ENCODE measurements around the gene BCAT1. TPM values are rescaled to one million over a fixed set of nuclear protein-coding genes. Genes with fewer than 3 reads are reported as not detected.
"Not testable (repeated sequence)": the region's sequence is repeated elsewhere in the genome, so short reads cannot be mapped to it uniquely, and the experiment has no call there.

BCAT1 gene
- total RNA-seq, 1 donor from 2014 or later = 5.8 TPM

- intact Hi-C loops (cut with DNase I) = no loop called here
- DNase-seq (ENCODE audit: missing footprints) (no peak), ATAC-seq (no peak)
These were observed 11.2 kb downstream of the BCAT1 start for GRCh38 chr12:24937553-24938244.

GRCh38 chr12:24933694-24934407, 15.1 kb downstream of the BCAT1 start:
- ATAC-seq = no peak
- no peak for DNase-seq (ENCODE audit: missing footprints)
- intact Hi-C loops (cut with DNase I) = no loop called here

DNA sequence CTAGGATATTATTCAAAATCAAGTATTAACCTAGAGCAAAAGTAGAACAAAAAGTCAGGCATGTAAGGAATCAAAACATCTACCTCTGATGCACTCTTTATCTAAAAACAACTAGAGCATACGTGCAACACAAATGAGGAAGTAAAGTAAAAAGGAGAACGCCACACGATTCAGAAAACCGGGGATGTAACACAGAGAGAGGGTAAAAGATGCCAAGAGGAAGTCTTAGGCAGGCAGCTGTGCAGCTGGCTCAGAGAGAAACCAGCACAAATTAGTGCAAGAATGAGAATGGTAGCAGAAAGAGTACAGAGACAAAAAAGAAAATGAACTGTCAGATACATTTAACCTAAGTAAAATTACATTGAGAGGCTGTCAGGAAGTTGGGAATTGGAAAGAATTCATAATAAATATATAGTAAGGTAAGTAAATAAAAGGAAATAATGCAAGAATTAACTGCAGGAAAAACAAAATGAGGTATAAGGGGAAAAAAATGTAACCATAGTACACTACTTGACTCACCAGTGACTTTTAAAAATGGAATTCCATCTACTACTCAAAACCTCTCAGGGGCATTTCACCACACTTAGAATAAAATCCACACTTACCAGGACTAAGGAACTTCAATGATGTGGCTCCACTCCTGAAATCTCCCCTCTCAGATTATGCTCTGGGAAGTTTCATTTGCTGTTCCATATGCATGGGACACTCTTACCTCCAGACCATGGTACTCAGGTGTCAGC, 17.1 kb downstream of the BCAT1 start:
- DNase-seq (ENCODE audit: missing footprints) (no peak), ATAC-seq (no peak)
- intact Hi-C loops (cut with DNase I) = no loop called here

DNA sequence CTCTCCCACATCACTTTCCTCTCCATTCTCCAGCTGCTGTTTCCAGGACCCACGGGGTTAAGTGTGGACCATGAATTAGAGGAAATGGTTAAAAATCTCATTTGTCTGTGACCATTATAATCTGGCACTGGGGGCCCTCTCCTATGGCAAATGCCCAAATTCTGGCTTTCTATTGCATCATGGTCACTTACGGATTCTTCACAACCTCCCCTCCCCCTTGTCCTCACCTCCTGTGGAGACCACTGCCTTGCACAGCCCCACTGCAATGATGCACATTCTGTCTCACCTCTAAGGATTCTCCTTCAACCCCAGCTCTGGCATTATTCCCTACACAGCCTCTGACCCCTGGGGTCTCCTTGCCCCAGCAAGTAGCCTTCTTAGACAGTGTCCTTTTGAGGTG, 18.9 kb downstream of the BCAT1 start:
- DNase-seq (ENCODE audit: missing footprints) (no peak), ATAC-seq (no peak)
- intact Hi-C loops (cut with DNase I) = no loop called here

- intact Hi-C loops (cut with DNase I) = not testable (repeated sequence)
These were observed 20.2 kb downstream of the BCAT1 start for GRCh38 chr12:24928533-24929306.

GRCh38 chr12:24928131-24928530, 20.8 kb downstream of the BCAT1 start:
- no peak for ATAC-seq
- intact Hi-C loops (cut with DNase I) = no loop called here
- DNase-seq (ENCODE audit: missing footprints) = no peak

More at GRCh38 chr12:24928533-24929306, 20.2 kb downstream of the BCAT1 start:
- DNase-seq (ENCODE audit: missing footprints); ATAC-seq: not testable (repeated sequence)

DNA sequence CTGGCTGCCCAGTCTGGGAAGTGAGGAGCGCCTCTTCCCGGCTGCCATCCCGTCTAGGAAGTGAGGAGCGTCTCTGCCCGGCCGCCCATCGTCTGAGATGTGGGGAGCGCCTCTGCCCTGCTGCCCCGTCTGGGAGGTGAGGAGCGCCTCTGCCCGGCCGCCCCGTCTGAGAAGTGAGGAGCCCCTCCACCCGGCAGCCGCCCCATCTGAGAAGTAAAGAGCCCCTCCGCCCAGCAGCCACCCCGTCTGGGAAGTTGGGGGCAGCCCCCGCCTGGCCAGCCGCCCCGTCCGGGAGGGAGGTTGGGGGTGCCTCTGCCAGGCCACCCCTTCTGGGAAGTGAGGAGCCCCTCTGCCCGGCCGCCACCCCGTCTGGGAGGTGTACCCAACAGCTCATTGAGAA, 22.8 kb downstream of the BCAT1 start:
- DNase-seq (ENCODE audit: missing footprints); intact Hi-C loops (cut with DNase I); ATAC-seq: not testable (repeated sequence)

- intact Hi-C loops (cut with DNase I) = no loop called here
- DNase-seq (ENCODE audit: missing footprints) = peak; percentile 40
- no peak for ATAC-seq
These were observed 26.8 kb downstream of the BCAT1 start for GRCh38 chr12:24922090-24922489.

GRCh38 chr12:24921251-24922038, 27.5 kb downstream of the BCAT1 start:
- intact Hi-C loops (cut with DNase I) = no loop called here
- ATAC-seq (no peak), DNase-seq (ENCODE audit: missing footprints) (no peak)

GRCh38 chr12:24920141-24920540, 28.8 kb downstream of the BCAT1 start:
- intact Hi-C loops (cut with DNase I) = no loop called here
- ATAC-seq (no peak), DNase-seq (ENCODE audit: missing footprints) (no peak)

DNA sequence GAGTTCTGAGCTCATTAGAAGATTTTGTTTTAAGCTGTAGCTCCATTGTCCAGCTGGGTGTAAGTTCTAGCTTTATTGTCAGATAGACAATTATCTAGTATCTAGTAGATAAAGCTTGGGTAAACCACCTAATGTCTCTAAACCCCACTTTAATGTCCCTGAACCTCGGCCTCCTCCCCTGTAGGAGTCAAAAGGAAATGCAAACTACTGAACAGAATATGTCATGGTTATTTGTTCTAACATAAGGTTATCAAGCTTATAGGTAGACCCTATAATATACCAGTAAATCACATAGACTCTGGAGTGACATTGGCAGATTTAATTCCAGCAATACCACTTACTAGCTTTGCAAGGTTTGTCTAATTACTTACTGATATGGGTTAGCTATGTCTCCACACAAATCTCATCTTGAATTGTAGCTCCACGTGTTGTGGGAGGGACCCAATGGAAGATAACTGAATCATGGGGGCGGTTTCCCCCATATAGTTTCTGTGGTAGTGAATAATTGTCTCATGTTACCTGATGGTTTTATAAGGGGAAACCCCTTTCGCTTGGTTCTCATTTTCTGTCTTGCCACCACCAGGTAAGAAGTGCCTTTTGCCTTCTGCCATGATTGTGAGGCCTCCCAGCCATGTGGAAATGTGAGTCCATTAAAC, 29.4 kb downstream of the BCAT1 start:
- intact Hi-C loops (cut with DNase I) = no loop called here
- no peak for ATAC-seq
- DNase-seq (ENCODE audit: missing footprints) = no peak

DNA sequence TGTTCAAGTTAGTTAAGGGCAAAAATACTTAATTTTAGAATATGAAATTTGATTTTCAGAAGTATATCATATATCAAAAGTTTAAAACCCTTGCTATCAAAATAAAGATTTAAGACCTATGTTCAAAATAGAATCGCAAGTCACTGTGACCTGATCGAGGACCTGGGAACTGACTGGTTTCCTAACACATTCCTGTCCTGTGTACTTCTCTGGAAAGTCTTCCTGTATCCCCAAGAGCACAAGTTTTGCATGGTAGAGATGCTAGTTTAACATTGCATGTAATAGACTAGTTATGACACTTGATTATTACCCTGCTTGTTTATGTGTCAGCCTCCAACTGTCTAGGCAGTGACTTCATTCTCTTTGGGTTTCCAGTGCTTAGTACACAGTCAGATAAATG, 30.3 kb downstream of the BCAT1 start:
- DNase-seq (ENCODE audit: missing footprints) (no peak), ATAC-seq (no peak)
- intact Hi-C loops (cut with DNase I) = no loop called here

DNA sequence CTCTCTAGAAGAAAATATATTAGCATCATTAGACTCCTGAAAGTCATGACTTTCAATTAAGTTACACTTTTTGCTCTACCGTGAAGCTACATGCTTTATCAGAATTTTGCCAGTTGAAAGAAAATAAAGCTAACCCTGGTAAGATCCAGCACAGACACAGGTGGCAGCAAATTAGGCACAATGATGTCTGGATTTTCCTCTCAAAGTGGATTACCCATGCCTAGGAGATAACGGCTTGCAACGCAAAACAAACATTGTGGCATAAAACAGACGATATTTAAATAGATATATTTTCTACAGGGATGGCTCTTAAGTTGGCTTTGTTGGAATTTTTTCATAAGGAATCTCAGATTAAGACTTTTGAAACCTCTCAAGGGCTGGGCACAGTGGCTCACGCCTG, 33.4 kb downstream of the BCAT1 start:
- DNase-seq (ENCODE audit: missing footprints) = no peak
- no peak for ATAC-seq
- intact Hi-C loops (cut with DNase I) = no loop called here

GRCh38 chr12:24913953-24914352, 34.9 kb downstream of the BCAT1 start:
- intact Hi-C loops (cut with DNase I) = no loop called here
- ATAC-seq (no peak), DNase-seq (ENCODE audit: missing footprints) (no peak)

DNA sequence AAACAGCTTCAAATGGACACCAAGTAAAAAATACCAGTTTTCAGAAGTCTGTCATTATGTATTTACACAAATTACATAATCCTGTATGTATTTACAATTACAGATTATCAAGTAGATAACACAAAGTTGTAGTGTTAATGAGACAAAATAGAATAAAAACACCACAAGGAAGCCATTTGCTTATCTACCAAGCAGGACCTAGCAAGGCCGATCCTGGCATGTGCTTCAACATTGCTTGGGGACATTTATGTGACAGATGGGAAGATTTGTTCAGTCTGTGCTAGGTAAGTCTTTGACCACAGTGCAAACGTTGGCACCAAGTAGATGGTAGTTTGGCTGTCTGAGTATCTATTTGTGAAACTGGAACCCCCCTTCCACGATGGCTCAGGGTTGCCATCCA, 35.8 kb downstream of the BCAT1 start:
- ATAC-seq (no peak), DNase-seq (ENCODE audit: missing footprints) (no peak)
- intact Hi-C loops (cut with DNase I) = no loop called here

DNA sequence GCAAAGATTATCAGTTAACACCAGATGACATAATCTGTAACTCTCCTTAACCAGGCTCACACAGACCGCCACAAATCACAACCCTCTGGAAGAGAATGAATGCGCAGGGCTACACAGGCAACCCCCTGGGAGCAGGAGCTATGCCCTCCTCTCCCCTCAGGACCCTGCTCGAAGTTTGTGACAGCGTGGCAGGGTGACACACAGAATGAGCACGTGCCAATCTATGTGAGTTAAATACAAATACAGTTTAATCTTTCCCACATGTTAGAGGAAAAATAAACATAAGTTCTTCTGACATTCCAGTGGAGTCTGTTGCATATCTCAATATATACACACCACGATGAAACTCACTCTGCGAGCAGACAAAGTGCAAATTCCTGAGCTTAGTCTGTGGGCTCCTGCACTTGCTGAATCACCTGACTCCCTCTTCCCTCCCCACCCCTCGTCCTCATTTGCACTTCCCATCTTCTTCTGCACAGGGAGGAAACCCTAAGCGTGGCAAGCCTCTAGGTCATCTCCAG, 37.6 kb downstream of the BCAT1 start:
- DNase-seq (ENCODE audit: missing footprints) = no peak
- ATAC-seq = no peak
- intact Hi-C loops (cut with DNase I) = no loop called here

GRCh38 chr12:24910192-24910591, 38.7 kb downstream of the BCAT1 start:
- intact Hi-C loops (cut with DNase I); ATAC-seq: not testable (repeated sequence)

GRCh38 chr12:24909667-24910066, 39.2 kb downstream of the BCAT1 start:
- intact Hi-C loops (cut with DNase I) = no loop called here
- ATAC-seq = peak; percentile 82

More at GRCh38 chr12:24910192-24910591, 38.7 kb downstream of the BCAT1 start:
- not testable (repeated sequence) for DNase-seq (ENCODE audit: missing footprints)

More at GRCh38 chr12:24909667-24910066, 39.2 kb downstream of the BCAT1 start:
- DNase-seq (ENCODE audit: missing footprints) = no peak

Measured in Right ventricle myocardium inferior (tissue), 1 donor.